ENCODE results near the gene GPR161.
A peak's percentile ranks its signal among the peaks of the same experiment; 100 is the strongest.

GPR161 gene

GRCh38 chr1:168135921-168136708 is 615 bp downstream of the GPR161 start:
- Mint-ChIP-seq H3K4me1 (peaks cover 36% of the 10 kb centered on the region), H3K9me3 (no peaks in the 10 kb centered on the region), H3K36me3 (ENCODE audit: low read depth) (no peaks in the 10 kb centered on the region), H3K27me3 (peaks cover 49% of the 10 kb centered on the region), H3K4me3 (peak overlapping the region; percentile 76), H3K27ac (peak overlapping the region; percentile 33)
- ATAC-seq = peak; percentile 45
- peak; percentile 16 for DNase-seq

GRCh38 chr1:168135116-168135920 is 1.4 kb downstream of the GPR161 start:
- peak overlapping the region; percentile 33 for H3K27ac Mint-ChIP-seq

GRCh38 chr1:168134642-168135041 is 2.1 kb downstream of the GPR161 start:
- H3K4me1 Mint-ChIP-seq = peaks cover 30% of the 10 kb centered on the region
- peaks cover 56% of the 10 kb centered on the region for H3K27me3 Mint-ChIP-seq
- H3K36me3 Mint-ChIP-seq (ENCODE audit: low read depth) = no peaks in the 10 kb centered on the region
- H3K4me3 Mint-ChIP-seq = no peak overlapping the region
- DNase-seq (no peak), ATAC-seq (no peak)
- H3K9me3 Mint-ChIP-seq = no peaks in the 10 kb centered on the region
- no peak overlapping the region for H3K27ac Mint-ChIP-seq

More at GRCh38 chr1:168135116-168135920, 1.4 kb downstream of the GPR161 start:
- Mint-ChIP-seq H3K36me3 (ENCODE audit: low read depth) (no peaks in the 10 kb centered on the region), H3K27me3 (peaks cover 56% of the 10 kb centered on the region), H3K4me3 (peak overlapping the region; percentile 76), H3K4me1 (peaks cover 36% of the 10 kb centered on the region), H3K9me3 (no peaks in the 10 kb centered on the region)
- ATAC-seq (no peak), DNase-seq (no peak)

- no peak for DNase-seq
- peaks cover 57% of the 10 kb centered on the region for H3K27me3 Mint-ChIP-seq
- H3K27ac Mint-ChIP-seq = no peak overlapping the region
- peaks cover 25% of the 10 kb centered on the region for H3K4me1 Mint-ChIP-seq
- ATAC-seq = no peak
- H3K36me3 Mint-ChIP-seq (ENCODE audit: low read depth) = no peaks in the 10 kb centered on the region
- no peaks in the 10 kb centered on the region for H3K9me3 Mint-ChIP-seq
- H3K4me3 Mint-ChIP-seq = no peak overlapping the region
Measured at GRCh38 chr1:168134132-168134531, 2.6 kb downstream of the GPR161 start.

- H3K4me1 Mint-ChIP-seq = no peaks in the 10 kb centered on the region
- H3K27ac Mint-ChIP-seq = no peak overlapping the region
- ATAC-seq (no peak), DNase-seq (no peak)
- H3K27me3 Mint-ChIP-seq = peaks cover 45% of the 10 kb centered on the region
- no peaks in the 10 kb centered on the region for H3K36me3 Mint-ChIP-seq (ENCODE audit: low read depth)
- H3K4me3 Mint-ChIP-seq = no peak overlapping the region
- no peaks in the 10 kb centered on the region for H3K9me3 Mint-ChIP-seq
Measured at GRCh38 chr1:168129933-168130332, 6.8 kb downstream of the GPR161 start.

GRCh38 chr1:168127503-168127902 is 9.2 kb downstream of the GPR161 start:
- Mint-ChIP-seq H3K36me3 (ENCODE audit: low read depth) (no peaks in the 10 kb centered on the region), H3K27ac (no peak overlapping the region), H3K4me1 (no peaks in the 10 kb centered on the region), H3K9me3 (no peaks in the 10 kb centered on the region), H3K27me3 (peaks cover 29% of the 10 kb centered on the region), H3K4me3 (no peak overlapping the region)
- ATAC-seq (no peak), DNase-seq (no peak)

- Mint-ChIP-seq H3K9me3 (no peaks in the 10 kb centered on the region), H3K36me3 (ENCODE audit: low read depth) (no peaks in the 10 kb centered on the region), H3K4me1 (no peaks in the 10 kb centered on the region), H3K4me3 (no peak overlapping the region), H3K27ac (no peak overlapping the region), H3K27me3 (peaks cover 25% of the 10 kb centered on the region)
- no peak for DNase-seq
- no peak for ATAC-seq
Measured at GRCh38 chr1:168125051-168125450, 11.7 kb downstream of the GPR161 start.

GRCh38 chr1:168121401-168122011 is 15.2 kb downstream of the GPR161 start:
- Mint-ChIP-seq H3K4me3 (no peak overlapping the region), H3K9me3 (no peaks in the 10 kb centered on the region), H3K36me3 (ENCODE audit: low read depth) (no peaks in the 10 kb centered on the region), H3K27ac (no peak overlapping the region), H3K4me1 (no peaks in the 10 kb centered on the region), H3K27me3 (peaks cover 21% of the 10 kb centered on the region)
- ATAC-seq = no peak
- DNase-seq = no peak

- H3K9me3 Mint-ChIP-seq = no peaks in the 10 kb centered on the region
- no peak overlapping the region for H3K4me3 Mint-ChIP-seq
- no peak for DNase-seq
- H3K27ac Mint-ChIP-seq = no peak overlapping the region
- no peaks in the 10 kb centered on the region for H3K36me3 Mint-ChIP-seq (ENCODE audit: low read depth)
- no peaks in the 10 kb centered on the region for H3K4me1 Mint-ChIP-seq
- peaks cover 21% of the 10 kb centered on the region for H3K27me3 Mint-ChIP-seq
- no peak for ATAC-seq
Measured at GRCh38 chr1:168119750-168120149, 17.0 kb downstream of the GPR161 start.

- Mint-ChIP-seq H3K27me3 (peaks cover 10% of the 10 kb centered on the region), H3K9me3 (no peaks in the 10 kb centered on the region), H3K4me3 (no peak overlapping the region), H3K4me1 (peaks cover 7% of the 10 kb centered on the region), H3K36me3 (ENCODE audit: low read depth) (no peaks in the 10 kb centered on the region), H3K27ac (no peak overlapping the region)
- no peak for DNase-seq
- no peak for ATAC-seq
Measured at GRCh38 chr1:168116327-168116799, 20.4 kb downstream of the GPR161 start.

- H3K9me3 Mint-ChIP-seq = no peaks in the 10 kb centered on the region
- peaks cover 3% of the 10 kb centered on the region for H3K27me3 Mint-ChIP-seq
- H3K36me3 Mint-ChIP-seq (ENCODE audit: low read depth) = no peaks in the 10 kb centered on the region
Measured at GRCh38 chr1:168114845-168115244, 21.9 kb downstream of the GPR161 start.

GRCh38 chr1:168112673-168113305 is 23.9 kb downstream of the GPR161 start:
- Mint-ChIP-seq H3K27me3 (no peaks in the 10 kb centered on the region), H3K27ac (no peak overlapping the region), H3K9me3 (no peaks in the 10 kb centered on the region), H3K4me1 (peaks cover 7% of the 10 kb centered on the region), H3K36me3 (ENCODE audit: low read depth) (no peaks in the 10 kb centered on the region), H3K4me3 (no peak overlapping the region)
- ATAC-seq = peak; percentile 95
- peak; percentile 69 for DNase-seq

More at GRCh38 chr1:168114845-168115244, 21.9 kb downstream of the GPR161 start:
- no peak overlapping the region for H3K27ac Mint-ChIP-seq
- peaks cover 7% of the 10 kb centered on the region for H3K4me1 Mint-ChIP-seq
- H3K4me3 Mint-ChIP-seq = no peak overlapping the region
- DNase-seq (no peak), ATAC-seq (no peak)

- no peak overlapping the region for H3K27ac Mint-ChIP-seq
- H3K27me3 Mint-ChIP-seq = no peaks in the 10 kb centered on the region
- ATAC-seq (no peak), DNase-seq (no peak)
- H3K9me3 Mint-ChIP-seq = no peaks in the 10 kb centered on the region
- H3K4me1 Mint-ChIP-seq = peaks cover 7% of the 10 kb centered on the region
- no peak overlapping the region for H3K4me3 Mint-ChIP-seq
- H3K36me3 Mint-ChIP-seq (ENCODE audit: low read depth) = no peaks in the 10 kb centered on the region
Measured at GRCh38 chr1:168110896-168111545, 25.7 kb downstream of the GPR161 start.

GRCh38 chr1:168106274-168106673 is 30.5 kb downstream of the GPR161 start:
- H3K4me1 Mint-ChIP-seq = no peaks in the 10 kb centered on the region
- H3K27me3 Mint-ChIP-seq = no peaks in the 10 kb centered on the region
- DNase-seq (no peak), ATAC-seq (no peak)
- no peak overlapping the region for H3K27ac Mint-ChIP-seq
- no peak overlapping the region for H3K4me3 Mint-ChIP-seq
- H3K36me3 Mint-ChIP-seq (ENCODE audit: low read depth) = no peaks in the 10 kb centered on the region
- no peaks in the 10 kb centered on the region for H3K9me3 Mint-ChIP-seq

All from activated naive CD8-positive, alpha-beta T cell treated with anti-CD3 and anti-CD28 coated beads, Interleukin-2, amount 50 U/mL, for 24 hours (primary cell).